SK-N-SH (cell line): ENCODE data around the gene DDX31.

Experiments
- EP300 ChIP-seq, 2 experiments: IDR thresholded peaks; 2 replicates each; pipeline versions ENCODE4 v1.4.0 to v1.6.1; 2012; ENCODE audit warnings: borderline replicate concordance in 1 of 2, low read depth in 1 of 2, low read length in 1 of 2
- MXI1 ChIP-seq: IDR thresholded peaks from 2 replicates; pipeline ENCODE4 v1.6.1; 2012; ENCODE audit warnings: mild to moderate bottlenecking, low read depth, low read length, improper control_type of control experiment
- NFIC ChIP-seq: IDR thresholded peaks from 2 replicates; pipeline ENCODE4 v1.4.0; 2012; ENCODE audit warnings: borderline replicate concordance
- RAD21 ChIP-seq: IDR thresholded peaks from 2 replicates; pipeline ENCODE4 v1.6.1; 2012; ENCODE audit warnings: mild to moderate bottlenecking, low read length
- SMC3 ChIP-seq: IDR thresholded peaks from 2 replicates; pipeline ENCODE4 v1.6.1; 2012; ENCODE audit warnings: low read depth, low read length, improper control_type of control experiment
- TF ChIP-seq, protein P1 (sequence below): fragments of 200-600 bp; sonication (generic); IDR thresholded peaks from 2 replicates; pipeline ENCODE4 v1.6.1; 2017; ENCODE audit warnings: antibody characterized with exemption, mild to moderate bottlenecking, moderate library complexity
- TF ChIP-seq, protein P2 (sequence below): IDR thresholded peaks from 2 replicates; pipeline ENCODE4 v1.6.1; 2012; ENCODE audit warnings: mild to moderate bottlenecking, low read depth, low read length, moderate library complexity

DNA sequence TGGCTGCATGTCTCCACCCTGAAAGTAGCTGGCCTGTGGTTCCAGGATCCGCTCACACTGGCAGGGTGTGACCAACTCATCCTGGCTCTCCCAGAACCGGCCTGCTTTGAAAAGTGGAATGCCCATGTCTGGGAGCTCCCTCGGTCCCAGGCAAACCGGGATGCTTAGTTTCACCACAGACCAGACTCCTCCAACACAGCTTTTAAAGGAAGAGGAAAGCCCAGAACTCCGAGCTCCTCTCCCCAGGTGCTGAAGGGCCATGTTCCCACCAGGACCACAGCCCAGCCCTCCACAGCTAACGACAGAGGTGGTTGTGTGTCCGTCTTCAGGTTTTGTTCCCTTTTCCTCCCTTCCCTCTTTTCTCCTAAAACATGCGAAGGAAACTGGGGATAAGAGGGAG lies 38.5 kb upstream of the DDX31 start:
- TF ChIP-seq, protein P1, sequence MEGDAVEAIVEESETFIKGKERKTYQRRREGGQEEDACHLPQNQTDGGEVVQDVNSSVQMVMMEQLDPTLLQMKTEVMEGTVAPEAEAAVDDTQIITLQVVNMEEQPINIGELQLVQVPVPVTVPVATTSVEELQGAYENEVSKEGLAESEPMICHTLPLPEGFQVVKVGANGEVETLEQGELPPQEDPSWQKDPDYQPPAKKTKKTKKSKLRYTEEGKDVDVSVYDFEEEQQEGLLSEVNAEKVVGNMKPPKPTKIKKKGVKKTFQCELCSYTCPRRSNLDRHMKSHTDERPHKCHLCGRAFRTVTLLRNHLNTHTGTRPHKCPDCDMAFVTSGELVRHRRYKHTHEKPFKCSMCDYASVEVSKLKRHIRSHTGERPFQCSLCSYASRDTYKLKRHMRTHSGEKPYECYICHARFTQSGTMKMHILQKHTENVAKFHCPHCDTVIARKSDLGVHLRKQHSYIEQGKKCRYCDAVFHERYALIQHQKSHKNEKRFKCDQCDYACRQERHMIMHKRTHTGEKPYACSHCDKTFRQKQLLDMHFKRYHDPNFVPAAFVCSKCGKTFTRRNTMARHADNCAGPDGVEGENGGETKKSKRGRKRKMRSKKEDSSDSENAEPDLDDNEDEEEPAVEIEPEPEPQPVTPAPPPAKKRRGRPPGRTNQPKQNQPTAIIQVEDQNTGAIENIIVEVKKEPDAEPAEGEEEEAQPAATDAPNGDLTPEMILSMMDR, result no peak
- TF ChIP-seq SMC3, result no peak
- TF ChIP-seq MXI1, result no peak
- TF ChIP-seq, protein P2, sequence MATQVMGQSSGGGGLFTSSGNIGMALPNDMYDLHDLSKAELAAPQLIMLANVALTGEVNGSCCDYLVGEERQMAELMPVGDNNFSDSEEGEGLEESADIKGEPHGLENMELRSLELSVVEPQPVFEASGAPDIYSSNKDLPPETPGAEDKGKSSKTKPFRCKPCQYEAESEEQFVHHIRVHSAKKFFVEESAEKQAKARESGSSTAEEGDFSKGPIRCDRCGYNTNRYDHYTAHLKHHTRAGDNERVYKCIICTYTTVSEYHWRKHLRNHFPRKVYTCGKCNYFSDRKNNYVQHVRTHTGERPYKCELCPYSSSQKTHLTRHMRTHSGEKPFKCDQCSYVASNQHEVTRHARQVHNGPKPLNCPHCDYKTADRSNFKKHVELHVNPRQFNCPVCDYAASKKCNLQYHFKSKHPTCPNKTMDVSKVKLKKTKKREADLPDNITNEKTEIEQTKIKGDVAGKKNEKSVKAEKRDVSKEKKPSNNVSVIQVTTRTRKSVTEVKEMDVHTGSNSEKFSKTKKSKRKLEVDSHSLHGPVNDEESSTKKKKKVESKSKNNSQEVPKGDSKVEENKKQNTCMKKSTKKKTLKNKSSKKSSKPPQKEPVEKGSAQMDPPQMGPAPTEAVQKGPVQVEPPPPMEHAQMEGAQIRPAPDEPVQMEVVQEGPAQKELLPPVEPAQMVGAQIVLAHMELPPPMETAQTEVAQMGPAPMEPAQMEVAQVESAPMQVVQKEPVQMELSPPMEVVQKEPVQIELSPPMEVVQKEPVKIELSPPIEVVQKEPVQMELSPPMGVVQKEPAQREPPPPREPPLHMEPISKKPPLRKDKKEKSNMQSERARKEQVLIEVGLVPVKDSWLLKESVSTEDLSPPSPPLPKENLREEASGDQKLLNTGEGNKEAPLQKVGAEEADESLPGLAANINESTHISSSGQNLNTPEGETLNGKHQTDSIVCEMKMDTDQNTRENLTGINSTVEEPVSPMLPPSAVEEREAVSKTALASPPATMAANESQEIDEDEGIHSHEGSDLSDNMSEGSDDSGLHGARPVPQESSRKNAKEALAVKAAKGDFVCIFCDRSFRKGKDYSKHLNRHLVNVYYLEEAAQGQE, result no peak
- TF ChIP-seq NFIC, result no peak
- no peak for TF ChIP-seq RAD21
- no peak for TF ChIP-seq EP300 (IDR thresholded peaks at IDR 0.05; ENCODE audit: borderline replicate concordance in 1 of 2, low read depth in 1 of 2, low read length in 1 of 2)
